Fibroblast of skin of left quadriceps (primary cell): ENCODE data around the gene ARHGAP18.

Source experiments
- DNase-seq, 2 experiments: peaks; one replicate each; pipeline ENCODE4 v3.0.0-alpha.2; 2013; ENCODE audit warnings: low read depth in 2 of 2

The ARHGAP18 gene

DNA sequence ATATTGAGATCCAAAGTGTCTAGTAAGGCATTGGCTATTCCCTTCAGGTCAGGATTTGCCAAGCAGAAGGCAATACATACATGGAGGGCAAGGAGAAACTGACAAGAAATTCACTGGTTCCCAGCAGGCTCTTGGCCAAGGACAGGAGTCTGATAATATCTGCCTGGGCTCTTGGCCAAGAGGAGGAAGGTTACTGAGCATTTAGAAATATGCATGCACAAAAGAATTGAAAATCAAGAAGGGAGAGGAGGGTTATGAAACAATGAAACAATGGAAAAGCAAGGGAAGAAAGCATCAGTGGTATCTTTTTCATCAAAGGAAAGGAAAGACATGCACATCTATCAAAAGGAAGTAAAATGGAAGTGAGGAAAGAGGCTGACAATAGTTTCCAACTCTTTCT, 42.4 kb downstream of the ARHGAP18 start:
- peak in 1 of 2 experiments; percentile 45 for DNase-seq

DNA sequence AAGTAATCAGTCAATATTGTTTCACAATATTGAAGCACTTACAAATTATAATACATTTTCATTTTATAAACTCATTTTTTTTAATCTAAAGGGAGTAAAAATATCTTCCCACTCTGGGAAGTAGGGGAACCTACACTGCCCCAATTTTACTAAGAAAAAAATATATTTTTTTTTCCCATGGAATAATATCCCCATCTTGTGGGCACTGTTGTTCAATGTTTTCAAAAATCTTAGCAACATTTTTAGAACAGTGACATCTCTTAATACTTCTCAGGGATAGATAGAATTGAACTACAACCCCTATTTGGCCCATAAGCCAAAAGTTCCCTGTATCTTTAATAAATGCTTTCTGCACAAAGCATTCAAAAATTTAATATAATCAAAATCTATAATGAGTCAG, 42.9 kb downstream of the ARHGAP18 start:
- no peak for DNase-seq

- no peak for DNase-seq
These were observed 44.4 kb downstream of the ARHGAP18 start for GRCh38 chr6:129665555-129665954.

DNA sequence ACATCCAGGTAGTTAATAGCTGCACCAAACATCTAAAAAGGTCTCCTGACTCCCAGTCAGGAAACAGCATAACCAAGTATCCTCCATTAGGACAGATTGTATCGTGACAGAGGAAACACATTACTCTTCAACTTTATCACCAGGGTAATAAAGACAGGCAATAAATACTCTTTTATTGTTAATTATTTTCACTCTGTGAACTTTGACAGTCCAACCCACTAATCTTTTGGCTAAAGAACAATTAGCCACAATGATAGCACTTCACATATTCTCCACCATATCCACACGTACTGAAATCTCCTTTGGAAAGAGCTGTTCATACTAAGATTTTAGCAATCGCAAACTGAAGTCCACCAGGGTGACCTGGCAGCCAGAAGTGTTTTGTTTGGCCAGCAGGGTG, 46.4 kb downstream of the ARHGAP18 start:
- no peak for DNase-seq

DNA sequence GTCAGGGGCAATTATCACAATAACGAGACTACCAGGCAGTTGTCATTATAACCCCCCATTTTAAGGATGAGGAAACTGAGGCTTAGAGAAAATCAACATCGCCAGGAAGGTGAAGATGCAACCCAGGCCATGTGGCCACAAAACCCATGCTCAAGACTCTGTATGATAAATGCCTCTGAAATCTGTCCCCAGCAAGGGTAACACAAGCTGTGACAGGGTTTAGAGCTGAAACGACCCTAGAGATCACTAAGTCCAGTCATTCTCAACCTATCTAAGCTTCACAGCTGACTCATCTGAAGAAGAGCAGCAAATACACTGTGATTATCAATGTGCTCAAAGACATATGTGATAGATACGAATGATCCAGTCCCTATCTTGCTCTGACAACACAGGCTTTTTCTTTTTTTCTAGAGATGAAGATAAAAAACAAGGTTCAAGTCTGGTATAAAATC, 47.0 kb downstream of the ARHGAP18 start:
- DNase-seq, result no peak

GRCh38 chr6:129662406-129662766, 47.6 kb downstream of the ARHGAP18 start:
- DNase-seq, result no peak

DNA sequence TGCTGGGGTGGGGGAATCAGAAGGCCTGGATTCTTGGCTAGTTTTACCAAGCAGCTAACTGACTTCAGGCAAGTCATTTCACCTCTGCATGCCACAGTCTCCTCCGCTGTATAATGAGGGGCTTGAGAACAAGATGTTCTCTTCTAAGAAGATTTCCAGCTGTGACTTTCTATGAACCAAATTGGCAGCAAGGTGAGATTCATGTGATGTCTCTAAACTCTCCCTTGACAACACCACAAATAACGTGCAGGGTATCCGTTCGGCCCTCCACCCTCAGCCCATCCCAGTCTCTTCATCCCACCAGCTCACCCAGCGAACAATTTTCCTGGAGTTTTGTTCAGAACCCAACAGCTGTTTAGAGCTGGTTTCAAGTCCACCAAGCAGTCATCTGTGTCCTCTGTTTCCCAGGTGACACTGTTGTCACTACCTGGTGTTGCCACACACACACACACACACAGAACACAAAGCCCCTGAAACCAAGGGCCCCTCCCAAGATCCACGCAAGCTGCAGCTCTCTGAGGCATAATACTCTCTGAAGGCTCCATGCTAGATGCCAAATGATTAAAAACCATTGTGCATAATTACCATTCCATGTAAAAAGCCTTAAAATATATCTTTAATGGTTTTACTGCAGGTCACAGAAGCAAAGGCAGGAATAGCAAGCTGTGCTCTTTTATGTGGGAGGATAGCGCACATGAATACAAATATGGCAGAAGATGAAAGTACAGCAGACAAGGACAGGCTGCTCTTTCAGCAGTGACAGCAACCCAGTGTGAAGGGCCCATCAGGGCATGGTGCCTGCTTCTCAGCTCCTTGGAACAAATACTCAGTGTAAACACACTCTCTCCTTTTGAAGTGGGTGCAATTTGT, 48.2 kb downstream of the ARHGAP18 start:
- no peak for DNase-seq

GRCh38 chr6:129660346-129660676, 49.7 kb downstream of the ARHGAP18 start:
- DNase-seq, result no peak

DNA sequence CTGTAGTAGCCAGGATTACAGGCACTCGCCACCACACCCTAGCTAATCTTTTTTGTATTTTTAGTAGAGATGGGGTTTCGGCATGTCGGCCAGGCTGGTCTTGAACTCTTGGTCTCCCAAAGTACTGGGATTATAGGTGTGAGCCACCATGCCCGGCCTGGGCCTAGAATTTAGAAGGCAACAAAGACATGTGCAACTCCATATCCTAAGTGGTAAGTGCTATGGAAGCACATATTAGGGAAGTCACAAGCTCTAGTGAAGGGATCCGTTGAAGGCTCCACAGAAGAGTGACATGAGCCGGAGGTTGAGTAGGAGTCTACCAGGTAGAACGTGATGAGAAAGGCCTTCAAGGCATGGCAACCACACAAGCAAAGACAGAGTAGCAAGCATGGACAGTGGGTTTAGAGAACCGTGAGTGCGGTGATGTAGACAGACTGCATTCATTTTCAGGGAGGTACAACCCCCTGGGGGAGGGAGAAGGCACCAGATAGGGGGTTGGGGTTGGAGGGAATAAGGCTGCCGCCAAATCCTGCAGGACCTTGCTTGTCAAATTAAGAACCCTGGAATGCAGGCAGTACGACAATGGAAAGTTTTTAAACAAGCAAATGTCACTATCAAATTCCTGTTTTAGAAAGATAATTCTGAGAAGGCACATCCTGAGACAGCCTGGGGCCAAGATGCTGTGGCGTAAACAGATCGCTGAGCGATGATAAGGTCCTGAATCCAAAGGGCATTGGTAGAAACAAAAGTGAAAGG, 50.2 kb downstream of the ARHGAP18 start:
- DNase-seq, result no peak

DNA sequence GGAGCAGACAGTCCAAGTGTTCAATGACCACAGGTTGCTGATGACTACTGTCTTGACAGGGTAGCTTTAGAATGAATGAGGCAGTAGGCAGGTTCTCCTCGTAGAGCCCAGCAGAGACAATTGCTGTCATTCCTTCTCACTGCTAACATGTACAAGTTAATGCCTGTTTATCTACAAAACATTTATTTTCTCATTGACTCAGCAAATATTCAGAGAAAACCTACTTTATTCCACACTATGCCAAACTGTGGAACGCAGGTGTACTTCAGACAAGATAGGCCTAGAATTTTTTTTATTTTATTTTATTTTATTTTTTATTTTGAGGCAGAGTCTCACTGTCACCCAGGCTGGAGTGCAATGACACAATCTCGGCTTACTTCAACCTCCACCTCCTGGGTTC, 50.8 kb downstream of the ARHGAP18 start:
- no peak for DNase-seq

DNA sequence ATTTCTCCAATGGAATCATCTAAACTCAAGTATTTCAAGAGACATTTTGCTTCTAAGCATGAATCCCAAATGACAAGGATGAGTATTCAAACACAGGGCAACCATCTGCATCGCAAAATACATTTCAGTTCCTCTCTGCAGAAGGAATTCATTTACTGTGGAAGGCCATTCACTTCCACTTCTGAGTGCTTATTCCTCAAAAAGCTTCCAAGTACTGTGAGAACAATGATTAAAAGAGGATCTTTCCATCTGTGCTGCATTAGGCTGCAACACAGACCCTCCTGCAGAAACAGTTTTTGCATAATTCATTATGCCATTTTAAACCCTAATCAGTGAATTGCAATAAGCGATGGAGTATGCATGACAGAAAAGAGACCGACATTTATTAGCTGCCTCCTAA, 52.5 kb downstream of the ARHGAP18 start:
- DNase-seq, result no peak

DNA sequence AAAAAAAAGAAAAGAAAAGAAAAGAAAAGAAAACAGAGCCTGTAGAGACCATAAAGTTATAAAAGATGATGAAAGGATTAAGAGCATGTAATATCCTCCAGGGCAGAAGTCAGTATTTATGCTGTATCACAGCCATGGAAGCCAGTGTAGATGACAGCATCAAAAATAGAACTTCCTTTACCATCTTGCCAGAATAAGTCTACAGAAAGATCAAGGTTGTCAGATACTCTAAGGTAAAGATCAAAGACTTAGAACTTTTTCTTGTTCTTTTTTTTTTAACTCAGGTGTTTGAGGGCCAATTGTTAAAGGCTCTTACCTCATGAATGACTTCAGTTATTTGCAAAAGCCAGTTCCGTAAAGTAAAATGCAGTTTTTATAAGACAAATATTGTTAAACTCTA, 54.6 kb downstream of the ARHGAP18 start:
- DNase-seq, result no peak

DNA sequence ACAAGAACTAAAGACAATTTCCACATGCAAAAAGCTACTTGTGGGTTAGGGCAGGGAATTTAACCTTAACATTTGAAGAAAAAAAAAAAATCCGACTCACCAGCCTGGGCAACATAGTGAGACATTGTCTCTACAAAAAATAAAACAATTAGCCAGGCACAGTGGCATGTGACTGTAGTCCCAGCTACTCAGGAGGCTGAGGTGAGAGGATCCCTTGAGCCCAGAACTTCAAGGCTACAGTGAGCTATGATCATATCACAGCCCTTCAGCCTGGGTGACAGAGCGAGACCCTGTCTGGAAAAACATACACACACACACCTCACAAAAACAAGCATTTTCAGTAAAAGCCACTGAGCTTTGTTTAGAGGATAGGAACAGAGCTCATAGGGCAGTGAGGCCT, 56.2 kb downstream of the ARHGAP18 start:
- DNase-seq, result no peak

- no peak for DNase-seq
These were observed 56.7 kb downstream of the ARHGAP18 start for GRCh38 chr6:129653229-129653628.

- DNase-seq, result no peak
These were observed 58.7 kb downstream of the ARHGAP18 start for GRCh38 chr6:129651291-129651691.

DNA sequence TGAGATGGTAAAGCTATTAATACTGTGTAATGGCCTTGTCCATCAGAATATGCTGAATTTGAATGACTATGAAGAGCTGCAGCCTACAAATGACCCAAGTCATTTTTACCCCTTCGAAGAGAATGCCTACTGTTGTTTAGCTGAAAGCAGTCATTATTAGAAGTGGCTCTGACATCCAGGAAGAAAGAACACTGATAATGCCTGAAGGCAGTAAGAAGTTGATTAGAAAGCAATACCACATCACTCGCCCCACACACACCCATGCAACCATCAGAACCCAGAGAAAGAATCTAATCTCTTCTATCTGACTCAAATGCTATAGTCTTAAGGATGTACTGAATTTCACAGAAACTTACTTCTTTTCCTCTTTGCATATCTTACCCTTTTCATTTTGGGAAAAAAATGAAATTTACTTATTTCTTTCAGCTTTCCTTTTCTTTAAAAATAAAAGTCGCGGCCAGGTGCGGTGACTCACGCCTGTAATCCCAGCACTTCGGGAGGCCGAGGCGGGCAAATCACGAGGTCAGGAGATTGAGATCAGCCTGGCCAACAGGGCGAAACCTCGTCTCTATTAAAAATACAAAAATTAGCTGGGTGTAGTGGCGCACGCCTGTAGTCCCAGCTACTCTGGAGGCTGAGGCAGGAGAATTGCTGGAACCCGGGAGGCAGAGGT, 61.0 kb downstream of the ARHGAP18 start:
- DNase-seq, result no peak

GRCh38 chr6:129647044-129647443, 62.9 kb downstream of the ARHGAP18 start:
- no peak for DNase-seq

DNA sequence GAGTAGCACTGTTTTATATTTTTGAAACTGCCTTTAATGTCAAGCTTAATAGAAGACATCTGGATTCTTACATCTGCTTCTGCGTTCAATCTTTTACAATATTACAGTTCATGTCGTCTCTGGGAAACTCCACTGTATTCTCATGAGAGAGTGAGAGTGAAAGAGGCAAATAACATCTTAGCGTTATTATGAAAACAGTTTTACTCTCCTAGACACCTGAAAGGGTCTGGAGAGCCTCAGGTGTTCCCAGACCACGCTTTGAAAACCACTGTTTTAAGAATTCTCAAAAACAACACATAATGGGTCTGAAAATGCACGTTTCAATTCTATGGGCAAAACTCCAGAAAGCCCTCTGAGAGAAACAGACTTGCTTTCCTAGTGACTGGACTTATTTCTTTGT, 63.3 kb downstream of the ARHGAP18 start:
- DNase-seq, result no peak

- no peak for DNase-seq
These were observed 64.0 kb downstream of the ARHGAP18 start for GRCh38 chr6:129645830-129646579.

GRCh38 chr6:129645106-129645829, 64.7 kb downstream of the ARHGAP18 start:
- DNase-seq, result no peak

DNA sequence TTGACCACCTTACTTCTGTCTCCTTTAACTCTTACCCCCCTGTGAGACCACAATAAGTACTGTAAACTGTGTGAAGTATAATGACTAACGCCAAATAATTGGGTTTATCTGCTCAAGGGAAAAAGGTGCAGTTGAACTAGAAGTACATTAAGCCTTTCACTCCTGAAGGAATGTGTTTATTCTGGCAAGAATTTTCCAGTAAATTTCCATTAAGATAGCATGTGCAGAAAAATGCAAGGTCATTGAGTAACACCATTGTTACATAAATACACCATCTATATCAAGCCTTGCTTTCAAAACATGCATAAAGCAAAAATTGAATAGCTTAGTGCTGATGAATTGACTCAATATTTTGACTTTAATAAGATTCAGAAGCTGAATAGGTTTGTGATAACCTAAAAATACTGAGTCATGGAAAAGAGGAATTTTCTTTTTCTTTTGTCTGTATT, 65.4 kb downstream of the ARHGAP18 start:
- DNase-seq, result peak; percentile 53 to 60
